BLaER1 (cell line): ENCODE data around the gene COX7A2.

ENCODE experiments used
- H3K27ac ChIP-seq: shearing (Covaris generic); formaldehyde crosslinking; 2 replicates; pipeline ENCODE4 v1.8.1; 2022
- H3K27me3 ChIP-seq: shearing (Covaris generic); formaldehyde crosslinking; 2 replicates; pipeline ENCODE4 v1.8.1; 2022
- H3K36me3 ChIP-seq: shearing (Covaris generic); formaldehyde crosslinking; 2 replicates; pipeline ENCODE4 v1.8.1; 2022
- H3K4me1 ChIP-seq: shearing (Covaris generic); formaldehyde crosslinking; 2 replicates; pipeline ENCODE4 v1.8.1; 2022
- H3K4me2 ChIP-seq: shearing (Covaris generic); formaldehyde crosslinking; 2 replicates; pipeline ENCODE4 v1.8.1; 2022
- H3K4me3 ChIP-seq: shearing (Covaris generic); formaldehyde crosslinking; 2 replicates; pipeline ENCODE4 v1.8.1; 2022
- H3K9ac ChIP-seq: shearing (Covaris generic); formaldehyde crosslinking; 2 replicates; pipeline ENCODE4 v1.8.1; 2022
- H3K9me3 ChIP-seq: shearing (Covaris generic); formaldehyde crosslinking; 2 replicates; pipeline ENCODE4 v1.8.1; 2022
- H4K20me1 ChIP-seq: shearing (Covaris generic); formaldehyde crosslinking; 2 replicates; pipeline ENCODE4 v1.8.1; 2022
- Cebpa-rat ChIP-seq: shearing (Covaris generic); IDR thresholded peaks from 2 replicates; pipeline ENCODE4 v1.8.1; 2022

COX7A2 gene

DNA sequence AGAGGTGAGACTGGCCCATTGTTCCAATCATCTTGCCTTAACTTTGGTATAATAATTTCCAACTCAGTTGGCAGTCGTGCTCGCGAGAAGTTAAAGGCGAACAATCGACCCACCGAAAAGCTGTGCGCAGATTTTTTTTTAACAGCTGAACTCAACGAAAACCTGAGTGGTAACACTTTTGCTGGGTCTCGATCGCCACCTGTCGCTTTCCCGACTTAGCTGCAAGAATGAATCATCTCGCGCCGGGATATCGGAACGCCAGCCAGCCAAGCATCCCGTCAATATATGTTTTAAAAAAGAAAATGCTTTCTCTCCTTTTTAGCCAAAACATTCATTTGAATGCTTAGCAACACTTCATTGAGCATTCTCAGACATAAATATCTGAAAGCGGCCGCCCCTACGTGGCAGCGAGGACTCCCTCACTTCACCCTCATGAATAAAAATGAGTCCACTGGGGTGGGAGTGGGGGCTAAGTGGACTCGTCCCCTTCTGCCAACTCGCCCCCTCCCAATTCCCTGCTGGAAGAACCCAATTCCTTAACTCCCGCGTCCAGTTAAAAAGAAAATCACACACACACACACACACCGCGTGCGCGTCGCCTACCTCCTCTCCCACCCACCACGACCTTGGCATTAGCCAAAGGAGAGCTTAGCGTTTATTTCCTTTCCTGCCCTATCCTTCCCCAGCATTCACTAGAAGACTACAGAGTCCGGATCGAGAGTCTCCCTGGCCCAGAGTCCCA lies 39.2 kb downstream of the COX7A2 start:
- H3K27me3 ChIP-seq = peaks cover 73% of the 10 kb centered on the region
- H3K27ac ChIP-seq = no peak overlapping the region
- no peak overlapping the region for H3K4me2 ChIP-seq
- H3K9ac ChIP-seq = no peak overlapping the region
- no peak for TF ChIP-seq Cebpa-rat
- peaks cover 53% of the 10 kb centered on the region for H3K9me3 ChIP-seq
- no peak overlapping the region for H3K4me3 ChIP-seq
- H4K20me1 ChIP-seq = no peaks in the 10 kb centered on the region
- H3K36me3 ChIP-seq = no peaks in the 10 kb centered on the region
- H3K4me1 ChIP-seq = peaks cover 12% of the 10 kb centered on the region

DNA sequence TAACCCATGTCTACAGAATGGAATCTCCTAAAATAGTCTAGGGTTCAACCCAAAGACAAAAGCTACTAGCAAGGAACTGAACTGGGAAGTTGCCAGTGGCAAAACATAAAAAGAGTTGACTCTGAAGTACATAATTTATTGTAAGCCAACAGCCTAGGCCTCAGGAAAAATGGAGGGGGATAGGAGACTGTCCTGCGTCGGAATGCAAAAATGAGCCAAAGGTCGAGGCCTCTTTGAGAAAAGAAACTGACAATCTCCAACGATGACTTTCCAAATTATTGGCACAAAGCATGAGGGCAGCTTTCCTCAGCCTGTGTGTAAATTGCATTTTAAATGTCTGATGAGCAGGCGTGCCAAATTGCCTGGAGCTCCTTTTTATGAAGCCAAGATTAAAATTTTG lies 39.9 kb downstream of the COX7A2 start:
- Histone ChIP-seq H3K27ac (no peak overlapping the region), H3K4me3 (no peak overlapping the region), H3K9ac (no peak overlapping the region), H3K4me2 (no peak overlapping the region), H3K36me3 (no peaks in the 10 kb centered on the region), H3K9me3 (peaks cover 53% of the 10 kb centered on the region), H3K27me3 (peaks cover 72% of the 10 kb centered on the region), H4K20me1 (no peaks in the 10 kb centered on the region), H3K4me1 (peaks cover 12% of the 10 kb centered on the region)
- TF ChIP-seq Cebpa-rat = no peak

DNA sequence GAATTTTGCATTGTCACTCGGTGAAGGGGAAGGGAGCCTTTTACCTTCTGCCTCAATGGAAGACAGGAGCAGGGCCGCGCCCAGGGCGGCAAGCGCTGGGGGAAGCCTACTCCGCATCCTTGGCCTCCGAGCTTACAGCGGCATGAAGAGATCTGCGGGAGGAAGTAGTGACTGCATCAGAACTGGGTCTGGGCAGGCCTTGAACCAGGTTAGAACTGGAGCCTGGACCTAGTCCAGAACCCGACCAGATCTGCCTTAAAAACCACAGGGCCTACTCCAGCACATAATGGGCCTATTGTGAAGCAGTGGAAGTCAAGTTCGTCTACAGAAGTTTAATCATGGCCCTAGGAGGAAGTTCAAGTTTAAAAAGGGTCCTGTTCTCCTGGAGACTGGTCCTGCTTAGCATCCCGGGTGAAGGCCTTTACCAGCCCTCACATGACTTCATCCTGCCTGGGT lies 40.9 kb downstream of the COX7A2 start:
- no peaks in the 10 kb centered on the region for H3K36me3 ChIP-seq
- H4K20me1 ChIP-seq = no peaks in the 10 kb centered on the region
- H3K4me2 ChIP-seq = no peak overlapping the region
- H3K27me3 ChIP-seq = peaks cover 61% of the 10 kb centered on the region
- TF ChIP-seq Cebpa-rat = no peak
- H3K4me3 ChIP-seq = no peak overlapping the region
- H3K9ac ChIP-seq = no peak overlapping the region
- no peak overlapping the region for H3K27ac ChIP-seq
- peaks cover 51% of the 10 kb centered on the region for H3K9me3 ChIP-seq
- peaks cover 2% of the 10 kb centered on the region; the same call in 1 of the 2 replicates for H3K4me1 ChIP-seq

DNA sequence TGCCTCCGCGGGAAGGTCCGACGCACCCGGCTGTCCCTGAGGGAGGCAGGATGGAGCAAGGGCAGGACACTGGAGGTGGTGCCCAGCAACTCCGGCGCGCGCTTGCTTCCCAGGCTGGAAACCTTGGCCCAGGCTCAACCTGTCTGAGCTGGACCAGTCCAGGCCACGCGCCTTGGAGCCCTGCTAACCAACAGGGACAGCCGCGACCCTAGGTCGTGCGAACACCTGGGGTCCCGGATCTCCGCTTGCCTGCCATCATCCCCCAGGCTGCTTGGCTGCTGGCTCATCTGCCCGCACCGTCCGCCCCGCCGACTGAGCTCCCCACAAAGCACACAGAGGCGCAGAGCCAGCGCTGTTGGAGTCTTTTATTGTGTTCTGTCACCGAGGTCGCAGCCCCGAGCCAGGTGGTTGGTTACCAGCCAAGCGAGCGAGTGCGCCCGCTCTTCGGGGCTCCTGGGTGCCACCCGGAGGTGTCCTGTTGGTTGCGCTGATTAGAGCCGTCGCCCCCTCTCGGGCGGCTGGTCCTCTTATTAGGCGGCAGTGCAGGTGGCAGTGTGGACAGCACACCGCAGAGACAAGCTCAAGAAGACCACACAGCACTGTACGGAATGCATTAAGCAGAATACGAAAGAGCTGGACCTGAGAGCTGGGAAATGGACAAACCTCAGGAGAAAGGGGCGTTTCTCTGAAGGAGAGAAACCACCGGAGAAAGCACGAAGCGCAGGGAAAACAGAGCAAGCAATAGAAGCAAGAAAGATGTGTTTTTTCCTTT lies 41.5 kb downstream of the COX7A2 start:
- Histone ChIP-seq H3K4me2 (no peak overlapping the region), H3K4me3 (no peak overlapping the region), H3K4me1 (no peaks in the 10 kb centered on the region), H3K27me3 (peaks cover 55% of the 10 kb centered on the region), H3K9me3 (peaks cover 45% of the 10 kb centered on the region), H3K27ac (no peak overlapping the region), H4K20me1 (no peaks in the 10 kb centered on the region), H3K9ac (no peak overlapping the region), H3K36me3 (no peaks in the 10 kb centered on the region)
- no peak for TF ChIP-seq Cebpa-rat

DNA sequence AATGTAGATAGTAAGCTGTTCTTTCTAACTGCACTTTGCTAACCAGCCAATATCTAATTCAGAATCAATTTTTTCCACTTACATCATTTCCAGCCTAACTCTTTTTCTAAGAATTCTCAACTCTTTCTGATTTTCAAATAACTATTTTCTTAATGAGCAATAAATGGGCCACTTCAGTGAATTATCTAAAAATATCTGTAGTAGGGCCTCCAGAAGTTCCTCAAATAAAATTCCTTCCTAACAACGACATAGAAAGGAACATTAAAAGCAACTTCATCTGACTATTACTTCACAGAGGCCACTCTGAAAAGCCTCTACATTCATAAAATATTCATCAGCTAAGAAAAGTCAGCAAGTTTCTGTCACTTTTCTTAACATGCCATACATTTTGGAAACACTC lies 42.6 kb downstream of the COX7A2 start:
- H3K4me2 ChIP-seq = no peak overlapping the region
- H3K4me1 ChIP-seq = no peaks in the 10 kb centered on the region
- no peaks in the 10 kb centered on the region for H4K20me1 ChIP-seq
- peaks cover 45% of the 10 kb centered on the region for H3K27me3 ChIP-seq
- H3K9me3 ChIP-seq = peaks cover 34% of the 10 kb centered on the region
- no peak overlapping the region for H3K27ac ChIP-seq
- no peak for TF ChIP-seq Cebpa-rat
- H3K4me3 ChIP-seq = no peak overlapping the region
- no peaks in the 10 kb centered on the region for H3K36me3 ChIP-seq
- H3K9ac ChIP-seq = no peak overlapping the region

DNA sequence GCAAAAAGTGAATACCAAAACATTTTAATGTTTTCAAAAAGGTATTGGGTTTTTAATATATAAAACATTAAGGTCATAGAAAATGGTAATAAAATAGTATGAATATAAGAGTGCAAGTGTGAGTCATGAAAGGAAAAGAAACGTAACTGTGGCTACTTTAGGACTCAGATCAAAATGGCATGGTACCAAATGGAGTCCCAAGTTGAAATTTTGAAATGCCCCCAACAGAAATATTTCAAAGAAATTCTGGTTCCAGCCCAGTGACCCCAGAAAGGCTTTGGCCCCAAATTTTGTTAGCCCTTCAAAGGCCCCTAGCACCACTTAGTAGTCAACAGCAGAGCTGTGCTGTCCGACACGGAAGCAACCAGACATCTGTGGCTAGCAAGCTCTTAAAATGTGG lies 43.7 kb downstream of the COX7A2 start:
- Histone ChIP-seq H3K27me3 (peaks cover 33% of the 10 kb centered on the region), H4K20me1 (no peaks in the 10 kb centered on the region), H3K9ac (no peak overlapping the region), H3K27ac (no peak overlapping the region), H3K4me1 (no peaks in the 10 kb centered on the region), H3K36me3 (no peaks in the 10 kb centered on the region), H3K4me3 (no peak overlapping the region), H3K9me3 (peaks cover 23% of the 10 kb centered on the region), H3K4me2 (no peak overlapping the region)
- no peak for TF ChIP-seq Cebpa-rat

DNA sequence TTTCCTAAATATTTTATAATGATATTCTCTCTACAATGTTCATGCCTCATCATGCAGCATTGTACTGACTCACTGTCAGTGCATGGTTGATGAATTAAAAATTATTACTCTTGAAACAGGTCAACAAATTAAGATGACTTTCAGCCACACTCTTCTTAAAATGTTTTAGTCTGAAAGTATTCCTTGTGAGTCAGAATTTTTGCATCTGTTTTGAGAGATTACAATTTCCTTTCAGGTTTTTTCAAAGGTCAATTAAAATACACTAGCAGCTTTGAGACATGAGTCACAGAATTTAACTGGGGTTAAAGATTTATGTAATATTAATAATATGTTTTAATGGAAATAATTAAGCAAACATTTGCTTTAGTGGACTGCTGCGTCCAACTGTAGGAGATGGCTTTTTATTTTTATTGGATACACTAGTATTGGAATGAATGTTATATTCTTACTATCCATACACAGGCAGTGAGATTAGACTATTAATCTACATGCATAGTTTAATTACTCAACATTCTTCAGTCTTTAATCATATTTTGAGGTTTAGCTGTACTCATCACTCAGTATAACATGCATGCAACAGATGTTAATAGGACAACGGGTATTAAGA lies 47.4 kb downstream of the COX7A2 start:
- H3K9ac ChIP-seq = no peak overlapping the region

DNA sequence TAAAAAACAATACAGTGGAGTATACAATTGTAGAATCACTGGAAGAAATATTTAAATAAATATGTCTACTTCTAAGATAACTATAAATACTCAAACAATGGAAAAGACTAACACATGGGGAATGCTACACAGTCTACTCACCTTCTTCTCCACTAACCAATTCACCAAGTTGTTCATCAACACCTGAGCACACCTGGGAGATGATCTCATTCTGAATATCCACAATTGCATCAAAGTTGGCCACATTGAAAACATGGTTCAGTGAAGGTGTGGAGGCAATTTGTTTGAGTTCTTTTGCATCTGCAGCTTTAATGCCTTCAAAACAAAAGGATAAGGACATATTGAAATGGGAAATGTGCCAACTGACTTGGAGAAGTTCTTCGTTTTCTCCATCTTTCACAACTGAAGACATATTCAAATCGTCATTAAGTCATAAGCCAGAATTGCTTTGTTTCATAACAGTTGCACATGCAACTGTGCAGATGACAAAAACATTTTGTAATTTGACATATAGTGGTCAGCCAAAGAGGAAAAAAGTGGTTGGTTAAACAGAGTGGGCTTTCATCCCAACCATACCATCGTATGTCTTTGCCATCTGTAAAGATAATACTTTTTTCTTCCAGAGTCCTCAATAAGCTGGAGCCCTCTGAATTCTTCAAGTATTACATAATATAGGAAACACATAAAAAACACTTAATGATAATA lies 55.2 kb downstream of the COX7A2 start:
- no peaks in the 10 kb centered on the region for H3K4me1 ChIP-seq
- no peak overlapping the region for H3K27ac ChIP-seq
- no peak for TF ChIP-seq Cebpa-rat
- H3K4me2 ChIP-seq = no peak overlapping the region
- H3K4me3 ChIP-seq = no peak overlapping the region
- no peak overlapping the region for H3K9ac ChIP-seq
- no peaks in the 10 kb centered on the region for H4K20me1 ChIP-seq
- no peaks in the 10 kb centered on the region for H3K9me3 ChIP-seq
- no peaks in the 10 kb centered on the region for H3K27me3 ChIP-seq
- no peaks in the 10 kb centered on the region for H3K36me3 ChIP-seq

More for the DNA sequence above, 47.4 kb downstream of the COX7A2 start:
- no peaks in the 10 kb centered on the region for H3K9me3 ChIP-seq
- H4K20me1 ChIP-seq = no peaks in the 10 kb centered on the region
- no peaks in the 10 kb centered on the region for H3K36me3 ChIP-seq
- H3K4me2 ChIP-seq = no peak overlapping the region
- H3K27ac ChIP-seq = no peak overlapping the region
- no peaks in the 10 kb centered on the region for H3K4me1 ChIP-seq
- TF ChIP-seq Cebpa-rat = no peak
- H3K27me3 ChIP-seq = no peaks in the 10 kb centered on the region
- no peak overlapping the region for H3K4me3 ChIP-seq
